ENCODE measurements around the gene TRAK1.
"Not testable (repeated sequence)": the region's sequence is repeated elsewhere in the genome, so short reads cannot be mapped to it uniquely, and the experiment has no call there.

Gene TRAK1

GRCh38 chr3:42090973-42091731 is at the start of gene TRAK1:
Gene TRAK1, plus strand, starts transcription at chr3:42091357. Its CDS starts 113 bp downstream, at chr3:42091470.
- no peak for DNase-seq

GRCh38 chr3:42042747-42043098 is 48.4 kb upstream of the TRAK1 start:
- no peak for DNase-seq

GRCh38 chr3:42043099-42043813 is 47.9 kb upstream of the TRAK1 start:
- no peak for DNase-seq

- DNase-seq = no peak
Measured at GRCh38 chr3:42045708-42046243, 45.4 kb upstream of the TRAK1 start.

- not testable (repeated sequence) for DNase-seq
Measured at GRCh38 chr3:42048526-42048925, 42.6 kb upstream of the TRAK1 start.

- DNase-seq = no peak
Measured at GRCh38 chr3:42050126-42050525, 41.0 kb upstream of the TRAK1 start.

GRCh38 chr3:42051384-42052131 is 39.6 kb upstream of the TRAK1 start:
- DNase-seq = no peak

- DNase-seq = no peak
Measured at GRCh38 chr3:42052132-42052483, 39.0 kb upstream of the TRAK1 start.

GRCh38 chr3:42052484-42053351 is 38.4 kb upstream of the TRAK1 start:
- no peak for DNase-seq

GRCh38 chr3:42053476-42053875 is 37.7 kb upstream of the TRAK1 start:
- no peak for DNase-seq

- DNase-seq = no peak
Measured at GRCh38 chr3:42055291-42055690, 35.9 kb upstream of the TRAK1 start.

- DNase-seq = no peak
Measured at GRCh38 chr3:42056840-42057239, 34.3 kb upstream of the TRAK1 start.

GRCh38 chr3:42057561-42058211 is 33.5 kb upstream of the TRAK1 start:
- DNase-seq = no peak

- DNase-seq = no peak
Measured at GRCh38 chr3:42061025-42061712, 30.0 kb upstream of the TRAK1 start.

- DNase-seq = no peak
Measured at GRCh38 chr3:42061713-42062380, 29.3 kb upstream of the TRAK1 start.

GRCh38 chr3:42062464-42062863 is 28.7 kb upstream of the TRAK1 start:
- DNase-seq = no peak

GRCh38 chr3:42063888-42064287 is 27.3 kb upstream of the TRAK1 start:
- DNase-seq = no peak

- DNase-seq = no peak
Measured at GRCh38 chr3:42066516-42067181, 24.5 kb upstream of the TRAK1 start.

GRCh38 chr3:42067326-42067725 is 23.8 kb upstream of the TRAK1 start:
- DNase-seq = no peak

All from activated effector memory CD4-positive, alpha-beta T cell treated with anti-CD3 and anti-CD28 coated beads, Interleukin-2, amount 50 U/mL, for 16 hours (primary cell).